Measurements from ENCODE around the gene ZSCAN21. TPM values are rescaled to one million over a fixed set of nuclear protein-coding genes. Genes with fewer than 3 reads are reported as not detected.
A peak's percentile ranks its signal among the peaks of the same experiment; 100 is the strongest.

ZSCAN21 gene
- total and polyA plus RNA-seq, 10 of the 15 experiments (the other 5 are each of a cell fraction or from before 2014, with no cell fraction given): 1.9 to 9.6 (median 7.1) TPM

- Histone ChIP-seq H3K27me3 (replicated peaks in 1 of 2; ENCODE audit: control insufficient read depth in 2 of 2, insufficient read depth in 2 of 2, low read length in 1 of 2) (no peaks in the 10 kb centered on the region), H3K4me1 (ENCODE audit: control insufficient read depth, insufficient read depth, low read length) (peaks cover 16% of the 10 kb centered on the region), H3K36me3 (ENCODE audit: control insufficient read depth in 2 of 2, insufficient read depth in 2 of 2, low read length in 1 of 2) (peaks cover 31 to 34% of the 10 kb centered on the region in 2 experiments), H2AFZ (ENCODE audit: control insufficient read depth, low read depth, low read length) (no peak overlapping the region; the same call in none of the 2 replicates), H3K9me3 (replicated peaks; ENCODE audit: control insufficient read depth, insufficient read depth, low read length) (no peaks in the 10 kb centered on the region), H3K4me2 (ENCODE audit: control insufficient read depth, insufficient read depth) (peak overlapping the region; percentile 80), H3K79me2 (ENCODE audit: control insufficient read depth, insufficient read depth, low read length) (peaks cover 29% of the 10 kb centered on the region), H3K27ac (ENCODE audit: control insufficient read depth, insufficient read depth) (peak overlapping the region; percentile 97), H3K9ac (ENCODE audit: control insufficient read depth, insufficient read depth, low read length) (peak overlapping the region; percentile 98), H4K20me1 (ENCODE audit: control insufficient read depth, insufficient read depth) (peaks cover 2% of the 10 kb centered on the region; the same call in 1 of the 2 replicates), H3K4me3 (peak overlapping the region; percentile 88)
- POLR2A ChIA-PET: interaction anchor here (0.5 to 2.9 kb wide), 18 partner anchors 11 to 441 kb away, joined by 3 to 39 read pairs (median 4); partner anchors contain the start of genes CNPY4, COPS6, GAL3ST4 and LAMTOR4
- intact Hi-C loops (cut with micrococcal nuclease; ENCODE audit: unreplicated experiment): loop anchor here (1.0 to 2.0 kb wide), 3 partner anchors 18 to 48 kb away; partner anchors contain the start of gene LAMTOR4
- peak; percentile 92 for FAIRE-seq
- WGBS (ENCODE audit: insufficient coverage, insufficient replicate concordance, low lambda C conversion rate, missing lambda C conversion rate): 1% methylated on average over 57 of the region's 61 CpGs
- SMC1A ChIA-PET (ENCODE audit: uncharacterized antibody, unreplicated experiment): interaction anchor here (0.8 to 2.4 kb wide), 7 partner anchors 11 to 173 kb away, joined by 3 to 14 read pairs (median 4); no protein-coding TSS in a partner anchor
- RAD21 ChIA-PET (ENCODE audit: unreplicated experiment): interaction anchor here (0.8 to 2.7 kb wide), 6 partner anchors 12 to 438 kb away, joined by 3 to 23 read pairs (median 8); partner anchors contain the start of gene MBLAC1
- in situ Hi-C loops (cut with MboI): no loop called here
- CTCF ChIA-PET: interaction anchor here (0.6 to 1.7 kb wide), 7 partner anchors 11 to 245 kb away, joined by 3 to 4 read pairs (median 3); no protein-coding TSS in a partner anchor
- ATAC-seq: peak; percentile 89
- peak; percentile 56 for DNase-seq (ENCODE audit: low read depth, low spot score)
- no TSS peak for BruUV-seq (replicated peaks)
- TF ChIP-seq NFXL1 (IDR thresholded peaks at IDR 0.05; ENCODE audit: borderline replicate concordance) (no peak), SREBF1 (IDR thresholded peaks at IDR 0.05; ENCODE audit: low read length) (no peak), ASH2L (IDR thresholded peaks at IDR 0.05; ENCODE audit: borderline replicate concordance, low read depth) (peak; percentile 71; the same call in 1 of the 2 replicates), CBX5 (IDR thresholded peaks at IDR 0.05; ENCODE audit: low read depth) (no peak; the same call in 1 of the 2 replicates), LARP7 (IDR thresholded peaks at IDR 0.05) (peak; percentile 86; the same call in 1 of the 2 replicates), BCL3 (IDR thresholded peaks at IDR 0.05; ENCODE audit: borderline replicate concordance, insufficient read depth, low read depth, low read length, poor library complexity, severe bottlenecking) (peak; percentile 70), ZNF274 (IDR thresholded peaks at IDR 0.05; ENCODE audit: insufficient read depth, insufficient read length) (no peak), RB1 (IDR thresholded peaks at IDR 0.05; ENCODE audit: borderline replicate concordance) (peak; percentile 98), CREM (IDR thresholded peaks at IDR 0.05; ENCODE audit: low read depth) (peak; percentile 94), ZBTB33 (IDR thresholded peaks at IDR 0.05) (no peak), RAD51 (IDR thresholded peaks at IDR 0.05) (no peak; the same call in 1 of the 2 replicates), ZNF217 (IDR thresholded peaks at IDR 0.05) (no peak), SRF (IDR thresholded peaks at IDR 0.05; ENCODE audit: low read depth in 2 of 2, low read length in 2 of 2) (0 out of 4 replicates have a peak, but pooled peaks of 1 of the 2 experiments have one; percentile 25), PAX8 (IDR thresholded peaks at IDR 0.05) (no peak), CEBPB (IDR thresholded peaks at IDR 0.05; ENCODE audit: borderline replicate concordance in 1 of 2, low read depth in 2 of 2, low read length in 2 of 2) (no peak), BMI1 (IDR thresholded peaks at IDR 0.05; ENCODE audit: borderline replicate concordance) (no peak), BCL11A (IDR thresholded peaks at IDR 0.05; ENCODE audit: low read depth, low read length) (no peak; the same call in 1 of the 2 replicates), YY1 (IDR thresholded peaks at IDR 0.05; ENCODE audit: low read depth, low read length) (peak; percentile 71; the same call in 1 of the 2 replicates)
- TF ChIP-seq, protein P1, sequence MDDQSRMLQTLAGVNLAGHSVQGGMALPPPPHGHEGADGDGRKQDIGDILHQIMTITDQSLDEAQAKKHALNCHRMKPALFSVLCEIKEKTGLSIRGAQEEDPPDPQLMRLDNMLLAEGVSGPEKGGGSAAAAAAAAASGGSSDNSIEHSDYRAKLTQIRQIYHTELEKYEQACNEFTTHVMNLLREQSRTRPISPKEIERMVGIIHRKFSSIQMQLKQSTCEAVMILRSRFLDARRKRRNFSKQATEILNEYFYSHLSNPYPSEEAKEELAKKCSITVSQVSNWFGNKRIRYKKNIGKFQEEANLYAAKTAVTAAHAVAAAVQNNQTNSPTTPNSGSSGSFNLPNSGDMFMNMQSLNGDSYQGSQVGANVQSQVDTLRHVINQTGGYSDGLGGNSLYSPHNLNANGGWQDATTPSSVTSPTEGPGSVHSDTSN (IDR thresholded peaks at IDR 0.05; ENCODE audit: insufficient replicate concordance, low read depth, low read length): no peak
Measured at GRCh38 chr7:100100420-100101015, 50.9 kb downstream of the ZSCAN21 start.

Measured in GM12878 (cell line).